Measurements from ENCODE around the gene RAB37.

The RAB37 gene

GRCh38 chr17:74737299-74738050 lies 419 bp downstream of the RAB37 start:
- DNase-seq (ENCODE audit: low spot score) = peak; percentile 70
- in situ Hi-C loops (cut with MboI; ENCODE audit: low pct_unique_long_range_greater_than_20kb, low sequenced_read_pairs, unreplicated experiment) = no loop called here
- peak; percentile 60 for TF ChIP-seq CTCF (IDR thresholded peaks at IDR 0.05; ENCODE audit: extremely low read depth, insufficient read depth, missing control alignments)

- no peak for TF ChIP-seq CTCF (IDR thresholded peaks at IDR 0.05; ENCODE audit: extremely low read depth, insufficient read depth, missing control alignments)
- DNase-seq (ENCODE audit: low spot score) = peak; percentile 90
- in situ Hi-C loops (cut with MboI; ENCODE audit: low pct_unique_long_range_greater_than_20kb, low sequenced_read_pairs, unreplicated experiment) = no loop called here
Observed at GRCh38 chr17:74738051-74738996, 1.3 kb downstream of the RAB37 start.

GRCh38 chr17:74739227-74739831 lies 2.3 kb downstream of the RAB37 start:
- in situ Hi-C loops (cut with MboI; ENCODE audit: low pct_unique_long_range_greater_than_20kb, low sequenced_read_pairs, unreplicated experiment) = no loop called here
- TF ChIP-seq CTCF (IDR thresholded peaks at IDR 0.05; ENCODE audit: extremely low read depth, insufficient read depth, missing control alignments) = no peak

GRCh38 chr17:74740173-74740572 lies 3.1 kb downstream of the RAB37 start:
- TF ChIP-seq CTCF (IDR thresholded peaks at IDR 0.05; ENCODE audit: extremely low read depth, insufficient read depth, missing control alignments) = no peak
- in situ Hi-C loops (cut with MboI; ENCODE audit: low pct_unique_long_range_greater_than_20kb, low sequenced_read_pairs, unreplicated experiment) = loop anchor here (10.0 kb wide), 1 partner anchor 125 kb away; no protein-coding TSS in a partner anchor
- no peak for DNase-seq (ENCODE audit: low spot score)

More at GRCh38 chr17:74739227-74739831, 2.3 kb downstream of the RAB37 start:
- no peak for DNase-seq (ENCODE audit: low spot score)

GRCh38 chr17:74740641-74741387 lies 3.8 kb downstream of the RAB37 start:
- TF ChIP-seq CTCF (IDR thresholded peaks at IDR 0.05; ENCODE audit: extremely low read depth, insufficient read depth, missing control alignments) = no peak
- no peak for DNase-seq (ENCODE audit: low spot score)
- in situ Hi-C loops (cut with MboI; ENCODE audit: low pct_unique_long_range_greater_than_20kb, low sequenced_read_pairs, unreplicated experiment) = loop anchor here (10.0 kb wide), 1 partner anchor 124 kb away; no protein-coding TSS in a partner anchor

Data from GM13977 (cell line).